Measurements from ENCODE around the gene PTPN21.
A peak's percentile ranks its signal among the peaks of the same experiment; 100 is the strongest.
"Not testable (repeated sequence)": the region's sequence is repeated elsewhere in the genome, so short reads cannot be mapped to it uniquely, and the experiment has no call there.

The PTPN21 gene

DNA sequence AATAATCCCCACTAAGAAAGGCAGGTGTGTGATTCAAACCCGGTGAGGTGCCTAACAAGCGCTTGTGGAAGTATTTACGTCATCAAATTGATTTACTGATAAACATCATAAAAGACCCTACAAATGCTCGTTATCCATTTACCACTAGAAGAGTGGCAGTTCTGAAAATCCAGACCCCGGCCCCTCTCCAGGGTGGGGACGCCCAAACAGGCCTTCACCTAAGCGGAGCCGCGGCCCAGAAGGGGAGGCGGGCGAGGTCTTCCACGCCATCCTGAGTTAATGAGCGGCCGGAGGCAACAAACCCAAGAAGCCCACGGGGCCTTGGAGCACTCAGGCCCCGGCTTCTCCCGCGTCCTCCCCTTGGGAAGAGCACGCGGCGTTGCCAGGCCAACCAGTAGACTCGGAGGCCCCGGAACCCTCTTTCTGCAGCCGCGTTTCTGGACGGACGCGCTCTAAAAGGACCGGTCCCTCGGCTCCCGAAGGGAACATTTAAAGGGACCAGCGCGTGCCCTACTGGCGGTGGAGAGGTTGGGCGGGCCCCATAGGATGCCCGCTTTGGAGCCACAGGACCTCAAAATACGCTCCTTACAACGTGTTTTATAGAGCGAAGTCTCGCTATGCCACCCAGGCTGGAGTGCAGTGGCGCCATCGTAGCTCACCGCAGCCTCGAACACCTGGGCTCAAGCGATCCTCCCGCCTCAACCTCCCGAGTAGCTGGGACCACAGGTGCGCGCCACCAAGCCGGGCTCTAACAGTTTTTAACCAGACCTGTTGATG, 3.5 kb downstream of the PTPN21 start:
- peak; percentile 62 for DNase-seq

DNA sequence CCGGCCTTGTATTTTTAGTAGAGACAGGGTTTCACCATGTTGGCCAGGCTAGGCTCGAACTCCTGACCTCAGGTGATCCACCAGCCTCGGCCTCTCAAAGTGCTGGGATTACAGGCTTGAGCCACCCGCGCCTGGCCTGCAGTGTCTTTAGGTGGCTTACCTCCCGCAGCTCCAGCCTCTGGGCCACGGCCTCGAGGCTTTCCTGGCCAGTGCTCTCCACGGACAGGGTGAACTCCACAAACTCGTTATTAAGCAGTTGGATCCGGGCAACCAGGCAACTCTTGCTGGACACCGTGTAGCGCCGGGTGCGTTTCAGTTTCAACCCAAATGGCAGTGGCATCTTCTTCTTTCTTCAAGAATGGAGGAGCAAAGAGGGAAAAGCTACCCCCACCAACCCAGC, 4.7 kb downstream of the PTPN21 start:
- DNase-seq: no peak

DNA sequence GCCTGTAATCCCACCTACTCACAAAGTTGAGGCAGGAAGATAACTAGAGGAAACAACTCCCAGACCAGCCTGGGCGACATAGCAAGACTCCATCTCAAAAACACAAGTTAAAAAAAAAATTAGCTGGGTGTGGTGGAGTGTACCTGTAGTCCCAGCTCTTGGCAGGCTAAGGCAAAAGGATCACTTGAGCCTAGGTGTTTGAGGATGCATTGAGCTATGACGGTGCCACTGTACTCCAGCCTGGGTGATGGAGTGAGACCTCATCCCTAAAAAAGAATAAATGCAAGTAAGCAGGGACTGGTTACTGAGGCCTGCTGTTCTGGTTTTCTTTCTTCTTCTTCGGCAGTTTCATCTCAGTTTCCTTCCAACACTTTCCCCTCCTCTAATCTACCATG, 7.4 kb downstream of the PTPN21 start:
- DNase-seq: no peak

DNA sequence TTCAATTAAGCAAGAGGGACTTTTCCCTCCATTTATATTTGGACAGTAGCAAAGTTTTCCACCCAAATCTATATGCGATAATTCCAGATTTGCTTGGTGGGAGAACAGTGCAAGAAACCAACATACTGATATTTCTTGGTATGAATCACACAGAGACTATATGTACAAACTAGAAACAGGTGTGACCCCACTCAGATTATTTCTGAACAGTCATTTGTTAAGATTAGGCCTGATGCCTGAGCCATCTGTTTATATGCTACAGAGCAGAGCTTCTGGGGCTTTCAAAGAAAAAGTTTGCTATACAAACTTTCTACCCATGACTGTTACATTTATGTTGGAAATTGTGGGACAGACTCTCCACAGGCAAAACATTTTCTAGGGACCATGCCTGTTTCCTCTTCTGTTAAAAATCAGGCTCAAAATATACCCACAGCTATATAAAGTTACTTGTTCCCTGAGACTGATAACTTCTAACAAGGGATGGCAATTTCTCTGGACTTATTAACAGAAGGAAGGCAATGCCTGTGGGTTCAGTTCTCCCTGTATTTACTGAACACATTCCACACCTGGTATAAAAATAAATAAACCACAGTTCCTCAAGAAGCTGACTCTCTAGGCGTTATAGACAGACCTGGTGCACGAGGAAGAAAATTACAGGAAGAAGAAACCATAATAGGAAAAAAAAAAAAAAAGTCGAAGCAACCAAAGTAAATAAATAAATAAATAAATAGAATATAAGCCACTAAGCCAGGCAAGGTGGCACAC, 8.0 kb downstream of the PTPN21 start:
- DNase-seq: no peak

DNA sequence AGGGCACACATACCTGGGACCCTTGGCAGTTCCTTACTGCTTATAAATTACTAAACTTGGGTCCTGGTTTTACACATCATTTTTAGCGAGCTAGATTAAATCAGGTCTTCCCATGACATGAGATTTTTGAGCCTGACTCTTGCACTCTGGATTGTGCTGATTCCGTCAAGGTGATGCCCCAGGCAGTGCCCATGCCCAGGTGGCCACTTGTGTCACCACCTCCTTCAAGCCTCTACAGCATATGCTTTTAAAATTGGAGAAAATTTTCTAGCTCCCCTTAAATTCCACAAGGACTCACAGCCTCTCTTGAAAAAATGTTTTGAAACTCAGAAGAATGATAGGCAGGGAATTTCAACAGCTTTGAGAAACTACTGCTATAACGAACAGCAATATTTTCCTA, 9.6 kb downstream of the PTPN21 start:
- DNase-seq: no peak

DNA sequence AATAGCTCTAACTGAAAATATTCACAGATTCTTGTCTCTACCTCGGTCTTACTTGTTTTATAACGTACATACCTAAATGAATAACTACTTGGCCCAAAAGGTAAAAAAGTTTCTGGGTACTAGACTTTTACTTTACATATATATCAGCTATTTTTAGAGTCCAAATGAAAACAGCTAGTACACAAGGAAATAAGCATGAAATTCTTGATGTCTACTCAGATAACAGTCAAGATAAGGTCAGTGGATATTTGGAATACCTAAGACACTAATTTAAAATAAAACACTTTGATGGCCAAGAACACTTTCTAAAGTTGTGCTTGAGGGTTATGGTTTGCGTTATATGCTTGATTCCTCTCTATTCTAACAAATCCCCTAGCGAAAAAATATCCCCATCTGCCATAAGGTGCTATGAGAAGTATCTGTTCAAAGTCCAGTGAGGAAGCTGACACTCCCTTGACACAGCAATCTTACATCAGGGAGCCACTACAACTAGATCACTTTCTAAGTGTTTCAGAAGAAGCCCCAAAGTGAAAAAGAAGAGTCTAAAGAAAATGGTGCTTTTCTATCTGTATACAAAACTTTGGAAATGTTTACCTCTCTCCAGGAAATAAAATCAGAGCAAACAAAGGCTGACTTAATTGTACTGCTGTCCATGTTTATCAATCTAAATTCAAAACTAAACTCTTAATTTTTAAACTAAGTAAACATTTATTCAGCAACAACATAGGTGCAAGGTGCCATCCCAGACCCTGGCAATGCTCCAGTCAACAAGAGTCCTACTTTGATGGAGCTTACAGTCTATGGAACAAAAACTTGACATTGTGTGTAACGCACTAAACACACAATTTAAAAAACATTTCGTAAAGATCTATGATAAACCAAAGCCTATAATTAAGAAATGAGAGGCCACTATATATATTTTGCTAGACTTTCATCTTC, 11.7 kb downstream of the PTPN21 start:
- DNase-seq: no peak

DNA sequence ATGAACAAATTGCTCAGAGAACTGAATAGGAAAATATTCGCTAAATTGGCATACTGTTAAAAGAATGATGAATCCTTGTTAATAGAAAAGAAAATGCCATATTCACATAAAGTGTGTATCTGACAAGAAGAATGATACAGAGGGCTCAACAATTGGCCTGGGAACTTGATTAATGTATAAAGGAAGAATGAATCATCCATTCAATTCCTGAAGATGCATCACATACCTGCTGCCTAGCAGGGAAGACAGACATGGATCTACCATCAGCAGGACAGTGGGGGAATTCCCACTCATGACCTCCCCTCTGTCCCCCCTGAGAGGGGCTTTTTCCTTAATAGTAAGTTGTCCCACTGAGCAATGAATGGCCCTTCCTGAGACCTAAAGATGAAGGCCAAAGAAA, 13.5 kb downstream of the PTPN21 start:
- DNase-seq: no peak

DNA sequence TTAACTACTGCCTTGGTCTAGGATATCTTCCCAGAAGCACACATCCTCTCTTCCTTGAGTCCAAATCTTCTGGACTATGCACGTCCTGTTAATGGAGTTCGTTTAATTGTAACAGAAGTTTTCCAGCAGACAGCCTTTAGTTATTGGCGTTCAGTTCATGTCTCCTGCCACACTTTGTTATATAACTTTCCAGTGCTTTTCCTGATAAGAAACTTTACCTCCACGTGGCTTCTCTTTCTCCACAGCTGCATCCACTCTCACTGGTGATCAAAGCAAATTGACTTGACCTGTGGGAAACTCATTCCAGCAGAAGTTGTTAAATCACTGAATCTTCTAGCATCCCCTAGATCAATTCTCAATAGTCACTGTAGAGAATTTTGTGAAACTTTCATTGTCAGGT, 19.0 kb downstream of the PTPN21 start:
- DNase-seq: no peak

DNA sequence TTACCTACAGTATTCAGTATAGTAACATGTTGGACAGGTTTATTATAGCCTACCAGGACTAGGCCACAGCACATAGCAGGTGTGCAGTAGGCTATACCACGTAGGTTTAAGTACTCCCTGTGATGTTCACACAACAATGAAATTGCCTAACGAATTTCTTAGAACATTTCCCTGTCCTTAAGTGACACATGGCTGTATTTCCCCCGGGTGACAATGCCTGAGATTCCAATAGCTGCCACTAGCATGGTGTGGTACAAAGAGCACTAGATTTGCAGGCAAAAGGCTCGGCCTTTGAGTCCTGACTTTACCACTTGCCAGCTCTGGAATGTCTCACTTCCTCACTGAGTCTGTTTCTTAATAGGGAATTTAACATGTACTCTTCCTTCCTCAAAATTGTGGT, 19.7 kb downstream of the PTPN21 start:
- no peak for DNase-seq

DNA sequence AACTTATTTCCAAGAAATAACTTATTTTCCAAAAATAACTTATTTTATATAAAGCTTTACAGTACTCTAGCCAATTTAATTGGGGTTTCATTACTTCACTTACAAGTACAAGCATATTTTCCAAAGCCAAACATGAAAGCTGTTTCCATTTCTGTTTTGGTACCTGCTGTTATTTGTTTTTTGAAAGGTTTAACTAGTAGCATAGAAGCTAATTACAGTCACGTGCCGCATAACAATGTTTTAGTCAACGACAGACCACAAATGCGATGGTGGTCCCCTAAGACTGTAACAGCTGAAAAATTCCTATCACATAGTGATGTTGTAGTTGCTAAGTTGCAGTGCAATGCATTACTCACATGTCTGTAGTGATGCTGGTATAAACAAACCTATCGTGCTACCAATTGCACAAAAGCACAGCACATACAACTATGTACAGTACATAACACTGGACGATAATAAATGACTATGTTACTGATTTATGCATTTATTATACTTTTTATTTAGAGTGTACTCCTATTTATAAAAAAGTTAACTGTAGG, 21.7 kb downstream of the PTPN21 start:
- no peak for DNase-seq

DNA sequence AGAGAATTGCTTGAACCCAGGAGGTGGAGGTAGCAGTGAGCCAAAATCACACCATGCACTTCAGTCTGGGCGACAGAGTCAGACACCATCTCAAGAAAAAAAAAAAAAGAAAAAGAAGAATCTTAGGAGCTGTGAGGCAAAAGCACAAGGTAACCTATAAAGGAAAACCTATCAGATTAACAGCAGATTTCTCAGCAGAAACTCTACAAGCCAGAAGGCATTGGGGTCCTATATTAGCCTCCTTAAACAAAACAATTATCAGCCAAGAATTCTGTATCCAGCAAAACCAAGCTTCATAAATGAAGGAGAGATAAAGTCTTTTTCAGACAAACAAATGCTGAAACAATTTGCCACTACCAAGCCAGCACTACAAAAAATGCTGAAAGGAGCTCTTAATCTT, 24.9 kb downstream of the PTPN21 start:
- DNase-seq: not testable (repeated sequence)

DNA sequence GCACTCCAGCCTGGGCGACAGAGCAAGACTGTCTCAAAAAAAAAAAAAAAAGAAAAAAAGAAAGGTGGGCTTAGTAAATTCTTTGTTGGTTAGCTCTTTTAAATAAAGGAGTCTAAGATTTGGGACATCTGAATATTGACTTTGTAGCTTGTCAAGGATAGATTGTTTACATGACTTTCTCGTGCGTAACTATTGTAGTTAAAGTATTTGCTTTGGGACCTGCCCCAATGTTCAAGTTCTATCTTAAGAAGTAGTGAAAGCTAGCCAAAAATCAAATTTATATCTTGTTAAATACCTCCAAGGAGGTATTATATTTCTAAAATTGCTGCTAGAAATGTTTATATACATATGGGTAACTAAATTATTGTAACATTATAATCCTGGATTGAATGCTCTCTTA, 32.4 kb downstream of the PTPN21 start:
- DNase-seq: no peak

DNA sequence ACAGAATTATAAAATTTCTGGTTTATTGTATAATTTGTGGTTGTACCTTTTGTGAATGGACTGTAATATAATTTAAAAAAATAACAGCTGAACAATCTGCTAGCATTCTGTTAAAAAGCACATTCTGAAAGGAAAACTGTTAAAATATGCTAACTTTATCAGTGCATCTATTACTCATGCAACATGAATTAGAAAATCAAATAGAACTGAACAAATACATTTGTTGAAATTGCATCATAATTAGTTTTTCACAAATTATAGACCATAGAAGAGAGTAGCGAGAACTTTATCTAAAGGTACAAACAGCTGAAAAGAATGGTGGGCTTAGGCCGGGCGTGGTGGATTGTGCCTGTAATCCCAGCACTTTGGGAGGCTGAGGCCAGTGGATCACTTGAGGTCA, 33.0 kb downstream of the PTPN21 start:
- DNase-seq: no peak

DNA sequence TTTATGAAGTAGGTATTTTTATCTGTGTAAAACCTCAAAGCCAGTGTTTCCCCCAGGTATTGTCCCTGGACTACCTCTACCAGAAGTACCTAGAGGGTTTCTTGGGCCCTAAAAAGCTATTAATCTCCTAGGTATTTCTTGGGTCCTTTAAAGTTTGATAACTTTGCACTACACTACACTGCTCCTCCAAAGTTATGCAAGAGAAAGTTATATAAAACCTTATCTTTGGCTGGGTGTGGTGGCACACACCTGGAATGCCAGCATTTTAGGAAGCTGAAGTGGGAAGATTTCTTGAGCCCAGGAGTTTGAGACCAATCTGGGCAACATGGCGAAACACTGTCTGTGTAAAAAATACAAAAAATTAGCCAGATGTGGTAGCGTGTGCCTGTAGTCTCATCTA, 34.9 kb downstream of the PTPN21 start:
- no peak for DNase-seq

DNA sequence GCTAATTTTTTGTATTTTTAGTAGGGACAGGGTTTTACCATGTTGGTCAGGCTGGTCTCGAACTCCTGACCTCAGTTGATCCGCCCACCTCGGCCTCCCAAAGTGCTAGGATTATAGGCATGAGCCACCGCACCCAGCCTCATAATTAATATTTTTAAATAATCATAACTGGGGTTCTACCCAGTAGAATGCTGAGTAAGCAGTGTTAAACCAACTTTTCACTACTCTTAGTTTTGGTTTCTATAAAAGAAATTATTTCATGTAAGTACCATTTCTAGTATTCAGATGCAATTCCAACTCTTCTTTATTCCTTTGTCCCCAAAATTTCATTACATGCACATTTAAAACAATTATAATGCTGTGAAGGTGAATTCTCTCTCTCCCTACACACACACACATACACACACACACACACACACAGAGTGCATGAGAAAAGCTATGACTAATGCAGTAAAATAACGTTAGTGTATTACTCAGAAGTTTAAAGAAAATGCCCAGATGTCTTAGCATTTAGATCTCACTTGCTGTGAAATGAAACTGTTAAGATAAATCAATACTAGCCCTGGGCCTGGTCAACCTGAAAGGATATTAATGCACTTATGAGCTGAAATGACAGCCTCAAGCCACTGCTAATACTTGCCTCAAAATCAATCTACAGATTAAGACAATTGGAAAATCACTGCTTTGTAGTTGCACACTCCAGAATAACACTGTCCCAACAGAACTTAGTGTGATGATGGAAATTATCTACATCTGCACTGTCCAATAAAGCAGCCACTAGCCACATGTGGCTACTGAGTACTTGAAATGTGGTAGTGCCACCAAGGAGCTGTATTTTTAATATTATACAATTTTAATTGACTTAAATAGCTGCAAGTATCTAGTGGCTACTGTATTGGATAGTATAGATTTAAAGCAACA, 36.0 kb downstream of the PTPN21 start:
- DNase-seq: no peak

DNA sequence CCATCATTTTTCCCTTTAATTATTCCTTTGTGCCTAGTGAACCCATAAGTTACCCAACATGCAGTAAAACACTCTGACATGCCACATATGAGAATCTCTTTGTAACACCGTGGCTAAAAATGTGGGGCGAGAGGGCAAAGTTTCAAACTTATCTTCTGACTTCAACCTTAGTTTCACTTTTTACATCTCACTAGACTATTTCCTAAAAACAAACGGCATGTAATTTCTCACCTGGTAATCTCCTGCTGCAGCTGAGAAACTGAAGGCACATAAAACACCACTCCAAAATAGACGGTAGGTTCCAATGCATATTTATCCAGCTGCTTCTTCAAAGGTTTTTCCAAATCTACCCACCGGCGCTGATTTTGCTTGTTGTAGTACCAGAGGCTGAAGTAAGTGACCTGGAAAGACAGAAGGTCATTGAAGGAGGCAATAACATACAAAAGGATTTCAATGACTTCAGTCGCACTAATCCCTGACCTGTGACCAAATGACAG, 37.9 kb downstream of the PTPN21 start:
- no peak for DNase-seq

DNA sequence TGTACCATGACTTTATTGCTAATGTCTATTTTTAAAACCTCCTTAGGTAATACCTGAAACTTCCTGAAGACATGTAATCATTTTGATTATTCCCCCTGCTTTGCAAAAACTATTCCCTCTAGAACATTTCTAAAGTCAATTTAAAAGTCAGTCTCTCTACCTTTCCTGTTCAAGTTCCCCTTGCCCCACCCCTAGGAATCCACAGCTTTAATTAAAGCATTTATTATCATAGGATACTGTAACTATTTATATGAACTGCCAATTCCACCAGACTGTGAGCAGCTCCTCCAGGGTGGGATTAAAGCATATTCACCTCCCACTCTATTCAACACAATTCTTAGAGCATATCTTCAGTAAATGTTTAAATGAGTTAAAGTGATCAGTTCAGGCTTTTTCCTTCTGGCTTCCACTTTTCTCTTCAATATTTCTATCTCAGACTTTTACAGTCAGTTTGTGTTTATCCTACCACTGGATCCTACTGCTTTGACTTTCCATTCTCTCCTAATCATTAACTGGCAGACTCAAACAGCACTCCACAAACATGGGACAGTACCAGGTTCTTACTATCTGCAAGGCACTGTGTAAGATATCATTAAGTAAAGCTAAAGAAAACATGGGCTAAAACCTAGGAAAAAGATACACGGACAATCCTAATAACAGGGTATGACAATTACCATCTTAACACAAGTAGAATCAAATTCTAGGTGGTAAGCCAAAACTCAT, 39.1 kb downstream of the PTPN21 start:
- no peak for DNase-seq

DNA sequence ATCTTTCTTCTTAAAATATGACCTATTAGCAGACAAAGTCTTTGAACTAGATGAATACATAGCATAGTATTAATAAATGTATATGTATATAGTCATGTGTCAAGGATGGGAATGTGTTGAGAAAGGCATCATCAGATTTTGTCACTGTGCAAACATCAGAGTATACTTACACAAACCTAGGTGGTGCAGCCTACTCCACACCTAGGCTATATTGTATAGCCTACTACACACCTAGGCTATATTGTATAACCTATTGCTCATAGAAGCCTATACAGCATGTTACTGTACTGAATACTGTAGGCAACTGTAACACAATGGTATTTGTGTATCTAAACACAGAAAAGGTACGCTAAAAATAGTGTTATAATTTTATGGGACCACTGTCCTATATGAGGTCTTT, 47.6 kb downstream of the PTPN21 start:
- DNase-seq: no peak

DNA sequence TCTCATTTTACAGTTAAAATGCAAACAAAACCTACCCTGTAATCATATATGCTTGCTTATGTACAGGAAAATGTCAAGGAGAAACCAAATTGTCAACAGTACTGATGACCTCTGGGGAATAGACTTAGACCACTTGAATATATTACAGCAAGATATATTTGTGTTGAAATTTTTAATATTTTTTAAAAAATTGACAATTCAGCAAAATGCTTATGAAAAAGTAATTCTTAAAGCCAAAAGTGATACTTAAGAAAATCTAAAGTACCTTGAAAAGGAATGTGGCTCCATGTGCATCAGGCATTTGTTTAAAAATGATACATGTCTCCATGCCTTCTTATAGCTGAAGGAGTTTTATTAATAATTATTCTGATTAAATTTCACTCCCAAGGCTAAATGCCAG, 49.2 kb downstream of the PTPN21 start:
- DNase-seq: no peak

DNA sequence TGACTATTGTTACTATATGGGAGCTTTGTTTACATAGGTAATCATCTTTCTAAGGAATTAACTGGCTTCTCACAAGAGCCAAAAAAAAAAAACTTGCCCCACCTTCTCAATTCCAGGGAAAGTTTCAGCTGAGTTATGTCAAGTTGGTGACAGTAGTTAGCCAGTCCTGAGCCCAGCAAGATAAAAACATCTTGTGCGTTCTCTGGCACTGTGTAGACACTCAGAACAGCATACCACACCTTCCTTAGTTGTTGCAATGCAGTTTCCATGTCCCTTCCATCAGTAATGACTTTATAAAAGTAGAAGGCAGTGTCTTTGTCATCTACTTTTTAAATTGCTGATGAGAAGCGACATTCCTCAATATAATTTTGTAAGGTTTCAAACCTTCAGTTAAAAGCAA, 50.2 kb downstream of the PTPN21 start:
- no peak for DNase-seq

DNA sequence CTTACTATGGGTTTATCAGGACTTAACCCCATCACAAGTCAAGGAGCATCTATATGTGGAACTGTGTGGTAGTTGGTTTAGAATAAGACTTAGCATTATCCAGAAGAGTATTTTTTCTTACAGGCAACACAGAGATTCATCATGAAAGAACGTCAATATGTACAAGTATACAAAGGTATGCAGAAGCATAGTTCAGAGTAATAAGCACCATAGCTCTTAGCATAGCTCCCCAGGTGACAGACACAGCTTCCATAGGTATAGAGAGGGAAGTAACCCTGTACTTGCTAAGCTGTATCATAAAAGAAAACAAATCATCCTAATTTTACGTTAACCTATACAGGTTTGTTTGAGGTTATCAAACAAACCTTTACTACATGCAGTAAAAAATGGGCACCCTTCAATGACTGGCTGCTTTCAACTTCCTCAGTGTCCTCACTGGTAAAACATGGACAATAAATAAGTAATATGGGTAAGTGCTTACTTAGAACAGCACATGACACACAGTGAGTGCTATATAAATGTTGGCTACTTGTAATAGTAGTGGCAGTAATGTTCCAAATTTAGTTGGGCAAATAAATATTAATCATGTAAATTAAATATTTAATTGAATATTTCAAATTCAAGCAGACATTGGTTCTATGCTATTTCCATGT, 50.9 kb downstream of the PTPN21 start:
- DNase-seq: no peak

All from stimulated activated CD4-positive, alpha-beta T cell treated with anti-CD3 and anti-CD28 coated beads, Interleukin-12 subunit alpha, Interleukin-12 subunit beta, amount 100 ng/mL, for 4 hours (primary cell).